ENCODE data around the gene DCUN1D2.

Gene DCUN1D2

GRCh38 chr13:113448545-113448884 is 42.0 kb downstream of the DCUN1D2 start:
- Histone ChIP-seq H3K4me3 (no peak overlapping the region), H3K27ac (no peak overlapping the region)
- TF ChIP-seq CTCF (IDR thresholded peaks at IDR 0.05) = no peak
- DNase-seq (ENCODE audit: low spot score) = no peak

GRCh38 chr13:113447596-113447995 is 42.9 kb downstream of the DCUN1D2 start:
- DNase-seq (ENCODE audit: low spot score) = no peak
- Histone ChIP-seq H3K4me3 (no peak overlapping the region), H3K27ac (no peak overlapping the region)
- no peak for TF ChIP-seq CTCF (IDR thresholded peaks at IDR 0.05)

- DNase-seq (ENCODE audit: low spot score) = no peak
- no peak overlapping the region for H3K27ac ChIP-seq
- no peak overlapping the region for H3K4me3 ChIP-seq
- no peak for TF ChIP-seq CTCF (IDR thresholded peaks at IDR 0.05)
Observed at GRCh38 chr13:113446488-113446854, 44.0 kb downstream of the DCUN1D2 start.

- no peak for TF ChIP-seq CTCF (IDR thresholded peaks at IDR 0.05)
- DNase-seq (ENCODE audit: low spot score) = no peak
- Histone ChIP-seq H3K4me3 (no peak overlapping the region), H3K27ac (no peak overlapping the region)
Observed at GRCh38 chr13:113445791-113446487, 44.6 kb downstream of the DCUN1D2 start.

DNA sequence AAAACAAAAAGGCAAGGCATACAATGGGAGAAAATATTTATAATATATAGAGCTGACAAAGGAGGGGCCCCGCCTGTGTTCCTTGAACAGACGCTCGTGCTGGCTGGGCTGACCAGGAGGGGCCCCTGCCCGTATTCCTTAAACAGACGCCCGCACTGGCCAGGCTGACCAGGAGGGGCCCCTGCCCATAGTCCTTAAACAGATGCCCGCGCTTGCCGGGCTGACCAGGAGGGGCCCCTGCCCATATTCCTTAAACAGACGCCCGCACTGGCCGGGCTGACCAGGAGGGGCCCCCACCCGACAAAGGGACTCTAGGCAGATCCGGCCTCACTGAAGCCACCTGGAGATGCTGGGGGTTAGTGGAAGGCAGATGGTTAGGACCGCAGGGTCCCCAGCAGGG is 46.5 kb downstream of the DCUN1D2 start:
- H3K4me3 ChIP-seq = no peak overlapping the region
- TF ChIP-seq CTCF (IDR thresholded peaks at IDR 0.05) = no peak
- DNase-seq (ENCODE audit: low spot score) = no peak
- H3K27ac ChIP-seq = no peak overlapping the region

GRCh38 chr13:113442985-113443362 is 47.5 kb downstream of the DCUN1D2 start:
- Histone ChIP-seq H3K27ac (no peak overlapping the region), H3K4me3 (no peak overlapping the region)
- no peak for TF ChIP-seq CTCF (IDR thresholded peaks at IDR 0.05)
- DNase-seq (ENCODE audit: low spot score) = no peak

DNA sequence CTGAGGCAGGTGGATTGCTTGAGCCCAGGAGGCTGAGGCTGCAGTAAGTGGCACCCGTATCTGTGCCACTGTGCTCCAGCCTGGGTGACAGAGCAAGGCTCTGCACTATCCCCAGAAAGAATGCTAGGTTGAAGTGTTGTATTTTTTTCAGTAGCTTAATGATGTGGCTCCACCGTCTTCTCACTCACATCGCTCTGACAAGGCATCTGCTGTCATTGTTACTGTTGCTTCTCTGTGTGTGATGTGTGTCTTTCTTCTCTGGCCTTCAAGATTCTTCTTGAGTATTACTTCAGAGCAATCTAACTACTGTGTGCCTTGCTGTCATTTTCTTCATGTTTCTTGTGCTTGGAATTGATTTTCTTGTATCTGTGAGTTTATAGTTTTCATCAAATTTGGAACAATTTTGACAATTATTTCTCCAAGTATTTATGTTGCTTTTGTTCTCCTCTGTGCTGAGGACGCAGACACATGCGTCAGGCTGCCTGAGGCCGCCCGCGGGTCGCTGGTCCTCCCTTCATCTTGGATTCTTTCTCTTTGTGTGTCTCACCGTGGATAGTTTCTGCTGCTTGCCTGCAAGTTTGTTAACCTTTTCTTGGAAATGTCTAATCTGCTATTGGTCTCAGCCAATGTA is 48.0 kb downstream of the DCUN1D2 start:
- TF ChIP-seq CTCF (IDR thresholded peaks at IDR 0.05) = no peak
- DNase-seq (ENCODE audit: low spot score) = no peak
- H3K4me3 ChIP-seq = no peak overlapping the region
- no peak overlapping the region for H3K27ac ChIP-seq

Measured in coronary artery (tissue), 2 donors.